MM.1S (cell line): ENCODE measurements around the gene MED20.

Experiments
- DNase-seq: peaks from one replicate; pipeline ENCODE4 v3.0.0-alpha.2; 2015
- H2AFZ ChIP-seq: fragments of 300-600 bp; sonication (generic); 2 replicates; pipeline ENCODE4 v1.6.0; 2016; ENCODE audit warnings: antibody characterized with exemption, low read length
- H3F3A ChIP-seq: fragments of 300-600 bp; sonication (generic); 2 replicates; pipeline ENCODE4 v1.6.1; 2016; ENCODE audit warnings: mild to moderate bottlenecking, antibody characterized with exemption, low read length, moderate library complexity, mixed read lengths; ENCODE audit not compliant: insufficient read depth
- H3K27ac ChIP-seq: fragments of 300-600 bp; sonication (generic); 2 replicates; pipeline ENCODE4 v1.5.1; 2016; ENCODE audit warnings: mild to moderate bottlenecking, low read length
- H3K27me3 ChIP-seq: fragments of 300-600 bp; sonication (generic); replicated peaks from 2 replicates; pipeline ENCODE4 v1.6.0; 2016; ENCODE audit warnings: low read length; ENCODE audit not compliant: insufficient read depth
- H3K36me3 ChIP-seq: fragments of 300-600 bp; sonication (generic); replicated peaks from 2 replicates; pipeline ENCODE4 v1.6.1; 2016; ENCODE audit warnings: mild to moderate bottlenecking, low read length, mixed read lengths; ENCODE audit not compliant: insufficient read depth
- H3K4me1 ChIP-seq: fragments of 300-600 bp; sonication (generic); 2 replicates; pipeline ENCODE4 v1.6.1; 2016; ENCODE audit warnings: low read length, mixed read lengths
- H3K4me2 ChIP-seq: fragments of 300-600 bp; sonication (generic); 2 replicates; pipeline ENCODE4 v1.6.0; 2016; ENCODE audit warnings: low read depth, low read length
- H3K4me3 ChIP-seq: fragments of 300-600 bp; sonication (generic); 2 replicates; pipeline ENCODE4 v1.5.1; 2016; ENCODE audit warnings: low read length, mixed read lengths
- H3K79me2 ChIP-seq: fragments of 300-600 bp; sonication (generic); 2 replicates; pipeline ENCODE4 v1.6.1; 2016; ENCODE audit warnings: mixed run types, low read length, mixed read lengths
- H3K9ac ChIP-seq: fragments of 300-600 bp; sonication (generic); 2 replicates; pipeline ENCODE4 v1.6.1; 2016; ENCODE audit warnings: low read length, mixed read lengths
- H3K9me2 ChIP-seq: fragments of 300-600 bp; sonication (generic); replicated peaks from 2 replicates; pipeline ENCODE4 v1.6.1; 2016; ENCODE audit warnings: mild to moderate bottlenecking, low read length, mixed read lengths; ENCODE audit not compliant: insufficient read depth
- H3K9me3 ChIP-seq: fragments of 300-600 bp; sonication (generic); replicated peaks from 2 replicates; pipeline ENCODE4 v1.6.1; 2016; ENCODE audit warnings: mild to moderate bottlenecking, low read length, mixed read lengths; ENCODE audit not compliant: insufficient read depth
- H4K20me1 ChIP-seq: fragments of 300-600 bp; sonication (generic); 2 replicates; pipeline ENCODE4 v1.6.1; 2016; ENCODE audit warnings: mild to moderate bottlenecking, low read length, moderate library complexity, mixed read lengths; ENCODE audit not compliant: insufficient read depth
- CTCF ChIP-seq: fragments of 300-600 bp; sonication (generic); IDR thresholded peaks from 2 replicates; pipeline ENCODE4 v1.5.1; 2016; ENCODE audit warnings: antibody characterized with exemption, low read length, mixed read lengths
- EZH2 ChIP-seq: fragments of 300-600 bp; sonication (generic); optimal IDR thresholded peaks from 2 replicates; pipeline ENCODE3; 2017; ENCODE audit warnings: low read depth, mild to moderate bottlenecking, antibody characterized with exemption, low read length, mixed read lengths
- EZH2phosphoT487 ChIP-seq: fragments of 300-600 bp; sonication (generic); IDR thresholded peaks from 2 replicates; pipeline ENCODE4 v1.6.1; 2018; ENCODE audit warnings: antibody characterized with exemption, low read length

Gene MED20

GRCh38 chr6:41884957-41885356, 36.0 kb downstream of the MED20 start:
- no peaks in the 10 kb centered on the region for H4K20me1 ChIP-seq
- no peaks in the 10 kb centered on the region for H3K27me3 ChIP-seq
- H3F3A ChIP-seq: no peaks in the 10 kb centered on the region
- no peaks in the 10 kb centered on the region for H3K9me2 ChIP-seq
- no peak overlapping the region for H3K9ac ChIP-seq
- TF ChIP-seq EZH2phosphoT487 (no peak), CTCF (no peak), EZH2 (no peak)
- H3K79me2 ChIP-seq: peaks cover 17% of the 10 kb centered on the region
- H3K27ac ChIP-seq: no peak overlapping the region; the same call in 1 of the 2 replicates
- no peak overlapping the region for H3K4me2 ChIP-seq
- H3K9me3 ChIP-seq: no peaks in the 10 kb centered on the region
- H3K36me3 ChIP-seq: no peaks in the 10 kb centered on the region; the same call in 1 of the 2 replicates
- no peak overlapping the region for H2AFZ ChIP-seq
- no peak for DNase-seq
- no peak overlapping the region for H3K4me3 ChIP-seq
- 0 out of 2 replicates have a peak, but pooled peaks cover 4% of the 10 kb centered on the region for H3K4me1 ChIP-seq

GRCh38 chr6:41881506-41881905, 39.4 kb downstream of the MED20 start:
- Histone ChIP-seq H3K4me2 (no peak overlapping the region), H3K9me3 (no peaks in the 10 kb centered on the region), H3K27ac (no peak overlapping the region), H3K4me3 (no peak overlapping the region), H2AFZ (no peak overlapping the region), H3K4me1 (peaks cover 13% of the 10 kb centered on the region; the same call in 1 of the 2 replicates), H3K36me3 (no peaks in the 10 kb centered on the region; the same call in 1 of the 2 replicates), H3K27me3 (no peaks in the 10 kb centered on the region), H3K9ac (no peak overlapping the region), H4K20me1 (no peaks in the 10 kb centered on the region), H3F3A (no peaks in the 10 kb centered on the region), H3K79me2 (peaks cover 6% of the 10 kb centered on the region; the same call in 1 of the 2 replicates), H3K9me2 (no peaks in the 10 kb centered on the region)
- no peak for DNase-seq
- TF ChIP-seq EZH2: no peak
- no peak for TF ChIP-seq EZH2phosphoT487
- no peak for TF ChIP-seq CTCF

- TF ChIP-seq CTCF (no peak), EZH2phosphoT487 (no peak), EZH2 (no peak)
- no peak overlapping the region for H3K4me2 ChIP-seq
These were observed 42.0 kb downstream of the MED20 start for GRCh38 chr6:41878961-41879405.

More at GRCh38 chr6:41878961-41879405, 42.0 kb downstream of the MED20 start:
- Histone ChIP-seq H3F3A (no peaks in the 10 kb centered on the region), H3K4me3 (no peak overlapping the region), H3K27me3 (no peaks in the 10 kb centered on the region), H3K9me3 (no peaks in the 10 kb centered on the region), H3K9ac (no peak overlapping the region), H3K27ac (no peak overlapping the region), H4K20me1 (no peaks in the 10 kb centered on the region), H2AFZ (no peak overlapping the region), H3K9me2 (no peaks in the 10 kb centered on the region), H3K79me2 (0 out of 2 replicates have a peak, but pooled peaks cover 9% of the 10 kb centered on the region), H3K4me1 (peaks cover 13% of the 10 kb centered on the region; the same call in 1 of the 2 replicates), H3K36me3 (no peaks in the 10 kb centered on the region)
- no peak for DNase-seq
